Measurements from ENCODE around the gene FBXL4.

FBXL4 gene

DNA sequence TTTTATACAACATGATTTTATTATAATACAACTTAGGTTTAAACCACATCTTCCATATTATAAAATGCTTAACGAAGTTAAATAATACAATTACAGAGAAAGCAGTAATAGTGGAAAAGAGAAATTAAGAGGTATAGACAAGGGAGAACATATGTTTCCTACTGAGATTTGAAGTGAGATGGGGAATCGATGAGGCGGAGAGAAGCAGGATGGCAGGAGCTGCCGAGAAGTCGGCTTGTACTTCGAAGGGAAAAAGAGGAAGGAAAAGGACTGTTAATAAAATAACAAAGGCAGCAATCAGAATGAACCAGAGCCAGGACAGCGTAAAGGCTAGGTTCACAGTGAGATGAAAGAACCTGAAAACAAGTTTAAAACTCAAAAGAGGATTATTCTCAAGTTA is 15.4 kb downstream of the FBXL4 start (continued):
- TF ChIP-seq, protein P1, sequence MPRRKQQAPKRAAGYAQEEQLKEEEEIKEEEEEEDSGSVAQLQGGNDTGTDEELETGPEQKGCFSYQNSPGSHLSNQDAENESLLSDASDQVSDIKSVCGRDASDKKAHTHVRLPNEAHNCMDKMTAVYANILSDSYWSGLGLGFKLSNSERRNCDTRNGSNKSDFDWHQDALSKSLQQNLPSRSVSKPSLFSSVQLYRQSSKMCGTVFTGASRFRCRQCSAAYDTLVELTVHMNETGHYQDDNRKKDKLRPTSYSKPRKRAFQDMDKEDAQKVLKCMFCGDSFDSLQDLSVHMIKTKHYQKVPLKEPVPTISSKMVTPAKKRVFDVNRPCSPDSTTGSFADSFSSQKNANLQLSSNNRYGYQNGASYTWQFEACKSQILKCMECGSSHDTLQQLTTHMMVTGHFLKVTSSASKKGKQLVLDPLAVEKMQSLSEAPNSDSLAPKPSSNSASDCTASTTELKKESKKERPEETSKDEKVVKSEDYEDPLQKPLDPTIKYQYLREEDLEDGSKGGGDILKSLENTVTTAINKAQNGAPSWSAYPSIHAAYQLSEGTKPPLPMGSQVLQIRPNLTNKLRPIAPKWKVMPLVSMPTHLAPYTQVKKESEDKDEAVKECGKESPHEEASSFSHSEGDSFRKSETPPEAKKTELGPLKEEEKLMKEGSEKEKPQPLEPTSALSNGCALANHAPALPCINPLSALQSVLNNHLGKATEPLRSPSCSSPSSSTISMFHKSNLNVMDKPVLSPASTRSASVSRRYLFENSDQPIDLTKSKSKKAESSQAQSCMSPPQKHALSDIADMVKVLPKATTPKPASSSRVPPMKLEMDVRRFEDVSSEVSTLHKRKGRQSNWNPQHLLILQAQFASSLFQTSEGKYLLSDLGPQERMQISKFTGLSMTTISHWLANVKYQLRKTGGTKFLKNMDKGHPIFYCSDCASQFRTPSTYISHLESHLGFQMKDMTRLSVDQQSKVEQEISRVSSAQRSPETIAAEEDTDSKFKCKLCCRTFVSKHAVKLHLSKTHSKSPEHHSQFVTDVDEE (CRISPR knock-in tag; IDR thresholded peaks at IDR 0.05), result no peak
- TF ChIP-seq ZC3H10 (CRISPR knock-in tag; IDR thresholded peaks at IDR 0.05), result no peak
- no peak for TF ChIP-seq TOX (CRISPR knock-in tag; IDR thresholded peaks at IDR 0.05; ENCODE audit: borderline replicate concordance)
- TF ChIP-seq ZNF70 (CRISPR knock-in tag; IDR thresholded peaks at IDR 0.05), result no peak
- TF ChIP-seq CSDC2 (CRISPR knock-in tag; IDR thresholded peaks at IDR 0.05), result no peak
- TF ChIP-seq, protein P2, sequence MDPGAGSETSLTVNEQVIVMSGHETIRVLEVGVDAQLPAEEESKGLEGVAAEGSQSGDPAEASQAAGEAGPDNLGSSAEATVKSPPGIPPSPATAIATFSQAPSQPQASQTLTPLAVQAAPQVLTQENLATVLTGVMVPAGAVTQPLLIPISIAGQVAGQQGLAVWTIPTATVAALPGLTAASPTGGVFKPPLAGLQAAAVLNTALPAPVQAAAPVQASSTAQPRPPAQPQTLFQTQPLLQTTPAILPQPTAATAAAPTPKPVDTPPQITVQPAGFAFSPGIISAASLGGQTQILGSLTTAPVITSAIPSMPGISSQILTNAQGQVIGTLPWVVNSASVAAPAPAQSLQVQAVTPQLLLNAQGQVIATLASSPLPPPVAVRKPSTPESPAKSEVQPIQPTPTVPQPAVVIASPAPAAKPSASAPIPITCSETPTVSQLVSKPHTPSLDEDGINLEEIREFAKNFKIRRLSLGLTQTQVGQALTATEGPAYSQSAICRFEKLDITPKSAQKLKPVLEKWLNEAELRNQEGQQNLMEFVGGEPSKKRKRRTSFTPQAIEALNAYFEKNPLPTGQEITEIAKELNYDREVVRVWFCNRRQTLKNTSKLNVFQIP (CRISPR knock-in tag; IDR thresholded peaks at IDR 0.05; ENCODE audit: borderline replicate concordance, low read depth), result no peak
- TF ChIP-seq ARNTL (CRISPR knock-in tag; IDR thresholded peaks at IDR 0.05; ENCODE audit: borderline replicate concordance, low read depth), result no peak
- TF ChIP-seq ESRRG (CRISPR knock-in tag; IDR thresholded peaks at IDR 0.05), result no peak
- no peak for TF ChIP-seq BACH2 (CRISPR knock-in tag; IDR thresholded peaks at IDR 0.05; ENCODE audit: borderline replicate concordance)

DNA sequence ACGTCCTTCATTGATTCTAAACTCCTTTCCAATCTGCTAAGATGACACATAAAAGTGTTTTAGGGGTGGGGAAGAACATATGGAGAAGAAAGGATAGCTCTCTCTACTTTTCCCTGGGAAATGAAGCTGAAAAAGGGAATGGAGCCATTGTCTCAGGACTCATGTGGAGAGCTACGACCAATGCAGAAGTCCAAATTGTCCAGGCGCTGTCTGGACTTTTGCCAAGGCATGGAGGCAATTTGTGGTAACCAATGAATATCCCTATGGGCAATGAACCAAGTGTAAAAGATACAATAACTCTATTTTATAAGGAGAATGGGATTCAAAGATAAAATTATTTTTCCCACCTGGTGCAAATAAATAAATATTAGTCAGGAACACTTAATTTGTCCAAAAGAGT is 16.1 kb downstream of the FBXL4 start:
- ATAC-seq, result no peak
- TF ChIP-seq ZNF8 (CRISPR knock-in tag; IDR thresholded peaks at IDR 0.05) (no peak), ZNF70 (CRISPR knock-in tag; IDR thresholded peaks at IDR 0.05) (no peak), SNAI2 (CRISPR knock-in tag; IDR thresholded peaks at IDR 0.05) (no peak), CSDC2 (CRISPR knock-in tag; IDR thresholded peaks at IDR 0.05) (no peak), TOX (CRISPR knock-in tag; IDR thresholded peaks at IDR 0.05; ENCODE audit: borderline replicate concordance) (no peak), RARB (CRISPR knock-in tag; IDR thresholded peaks at IDR 0.05) (no peak), ARNTL (CRISPR knock-in tag; IDR thresholded peaks at IDR 0.05; ENCODE audit: borderline replicate concordance, low read depth) (no peak), ZC3H10 (CRISPR knock-in tag; IDR thresholded peaks at IDR 0.05) (no peak), ZFP30 (CRISPR knock-in tag; IDR thresholded peaks at IDR 0.05) (no peak), TCF4 (CRISPR knock-in tag; IDR thresholded peaks at IDR 0.05; ENCODE audit: borderline replicate concordance) (no peak), OSR1 (CRISPR knock-in tag; IDR thresholded peaks at IDR 0.05) (no peak), GLIS3 (CRISPR knock-in tag; IDR thresholded peaks at IDR 0.05) (no peak)
- TF ChIP-seq, protein P3, sequence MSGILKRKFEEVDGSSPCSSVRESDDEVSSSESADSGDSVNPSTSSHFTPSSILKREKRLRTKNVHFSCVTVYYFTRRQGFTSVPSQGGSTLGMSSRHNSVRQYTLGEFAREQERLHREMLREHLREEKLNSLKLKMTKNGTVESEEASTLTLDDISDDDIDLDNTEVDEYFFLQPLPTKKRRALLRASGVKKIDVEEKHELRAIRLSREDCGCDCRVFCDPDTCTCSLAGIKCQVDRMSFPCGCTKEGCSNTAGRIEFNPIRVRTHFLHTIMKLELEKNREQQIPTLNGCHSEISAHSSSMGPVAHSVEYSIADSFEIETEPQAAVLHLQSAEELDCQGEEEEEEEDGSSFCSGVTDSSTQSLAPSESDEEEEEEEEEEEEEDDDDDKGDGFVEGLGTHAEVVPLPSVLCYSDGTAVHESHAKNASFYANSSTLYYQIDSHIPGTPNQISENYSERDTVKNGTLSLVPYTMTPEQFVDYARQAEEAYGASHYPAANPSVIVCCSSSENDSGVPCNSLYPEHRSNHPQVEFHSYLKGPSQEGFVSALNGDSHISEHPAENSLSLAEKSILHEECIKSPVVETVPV (CRISPR knock-in tag; IDR thresholded peaks at IDR 0.05), result no peak
- TF ChIP-seq, protein P4, sequence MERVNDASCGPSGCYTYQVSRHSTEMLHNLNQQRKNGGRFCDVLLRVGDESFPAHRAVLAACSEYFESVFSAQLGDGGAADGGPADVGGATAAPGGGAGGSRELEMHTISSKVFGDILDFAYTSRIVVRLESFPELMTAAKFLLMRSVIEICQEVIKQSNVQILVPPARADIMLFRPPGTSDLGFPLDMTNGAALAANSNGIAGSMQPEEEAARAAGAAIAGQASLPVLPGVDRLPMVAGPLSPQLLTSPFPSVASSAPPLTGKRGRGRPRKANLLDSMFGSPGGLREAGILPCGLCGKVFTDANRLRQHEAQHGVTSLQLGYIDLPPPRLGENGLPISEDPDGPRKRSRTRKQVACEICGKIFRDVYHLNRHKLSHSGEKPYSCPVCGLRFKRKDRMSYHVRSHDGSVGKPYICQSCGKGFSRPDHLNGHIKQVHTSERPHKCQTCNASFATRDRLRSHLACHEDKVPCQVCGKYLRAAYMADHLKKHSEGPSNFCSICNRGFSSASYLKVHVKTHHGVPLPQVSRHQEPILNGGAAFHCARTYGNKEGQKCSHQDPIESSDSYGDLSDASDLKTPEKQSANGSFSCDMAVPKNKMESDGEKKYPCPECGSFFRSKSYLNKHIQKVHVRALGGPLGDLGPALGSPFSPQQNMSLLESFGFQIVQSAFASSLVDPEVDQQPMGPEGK (CRISPR knock-in tag; IDR thresholded peaks at IDR 0.05; ENCODE audit: borderline replicate concordance), result no peak

DNA sequence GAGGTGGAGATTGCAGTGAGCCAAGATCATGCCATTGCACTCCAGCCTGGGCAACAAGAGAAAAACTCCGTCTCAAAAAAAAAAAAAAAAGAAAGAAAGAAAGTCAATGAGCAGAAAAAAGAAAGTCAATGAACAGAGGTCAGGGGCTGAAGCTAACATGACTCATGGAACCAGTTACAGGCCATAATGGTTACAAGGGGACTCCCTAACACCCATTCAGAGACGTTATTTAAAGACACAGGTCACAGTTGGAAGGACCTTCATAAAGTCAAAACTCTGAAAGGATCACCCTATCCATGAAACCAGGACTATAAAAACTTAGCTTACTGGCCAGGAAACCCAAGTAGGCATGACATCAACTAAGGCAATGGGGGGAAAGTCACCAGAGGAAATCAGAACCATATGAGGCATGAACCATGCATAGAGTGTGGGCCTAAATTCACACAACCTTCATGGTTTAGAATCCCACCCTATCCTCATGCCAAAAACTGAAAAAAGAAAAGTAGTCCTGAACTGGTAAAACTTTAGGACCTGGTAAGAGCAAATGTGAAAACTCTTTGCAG is 18.2 kb downstream of the FBXL4 start:
- TF ChIP-seq RARB (CRISPR knock-in tag; IDR thresholded peaks at IDR 0.05) (no peak), TOX (CRISPR knock-in tag; IDR thresholded peaks at IDR 0.05; ENCODE audit: borderline replicate concordance) (no peak)
- TF ChIP-seq, protein P4 (CRISPR knock-in tag; IDR thresholded peaks at IDR 0.05; ENCODE audit: borderline replicate concordance), result no peak
- ATAC-seq, result no peak
